Lower lobe of right lung (tissue), 2 donors: ENCODE results near the gene NRXN3. TPM values are rescaled to one million over a fixed set of nuclear protein-coding genes. Genes with fewer than 3 reads are reported as not detected.

Experiments used
- ATAC-seq, 2 donors: fragments of 200-7000 bp; cut with Tn5 transposase; one replicate each; pipeline ENCODE4 v1.9.1; 2020 to 2022; ENCODE audit warnings: mild to moderate bottlenecking in 2 of 2, moderate library complexity in 2 of 2
- DNase-seq: peaks from one replicate; pipeline ENCODE4 v3.0.0-alpha.2; 2020
- H3K27ac ChIP-seq: fragments of 200-600 bp; one replicate; pipeline ENCODE4 v1.8.0; 2022
- H3K27me3 ChIP-seq: fragments of 200-600 bp; one replicate; pipeline ENCODE4 v1.8.0; 2022; ENCODE audit warnings: low read depth
- H3K36me3 ChIP-seq: fragments of 200-600 bp; one replicate; pipeline ENCODE4 v1.8.0; 2022; ENCODE audit warnings: mild to moderate bottlenecking
- H3K4me1 ChIP-seq: fragments of 200-600 bp; one replicate; pipeline ENCODE4 v1.8.0; 2022
- H3K4me3 ChIP-seq: fragments of 200-600 bp; one replicate; pipeline ENCODE4 v1.8.0; 2022; ENCODE audit warnings: mild to moderate bottlenecking
- H3K9me3 ChIP-seq: fragments of 200-600 bp; one replicate; pipeline ENCODE4 v1.8.0; 2022
- CTCF ChIP-seq: fragments of 200-600 bp; IDR thresholded peaks from one replicate; pipeline ENCODE4 v1.8.0; 2022; ENCODE audit warnings: antibody characterized with exemption, mild to moderate bottlenecking
- intact Hi-C: fragments of 100-400 bp; cut with DNase I; formaldehyde crosslinking; loops from one replicate; pipeline ENCODE4 v1.11.0; 2022
- total RNA-seq: library from RNA; stranded (reverse); fragmentation: NEBNext Ultra II Directional; extraction: Animal tissue kit (Norgen Biotek cat#: 25700); gene quantifications from one replicate; pipeline ENCODE4 v1.2.1, GENCODE V29; 2021
- donor health status: DM: no; HTN: yes; CAD: no; lungs with severe emphysema.

The NRXN3 gene
- total RNA-seq, 1 donor from 2014 or later, result 9.0 TPM

- Histone ChIP-seq H3K4me1 (no peaks in the 10 kb centered on the region), H3K36me3 (no peaks in the 10 kb centered on the region), H3K4me3 (no peak overlapping the region), H3K27ac (no peak overlapping the region), H3K9me3 (no peaks in the 10 kb centered on the region), H3K27me3 (no peaks in the 10 kb centered on the region)
- no peak for TF ChIP-seq CTCF
- intact Hi-C loops, result no loop called here
- DNase-seq (no peak), ATAC-seq (no peak)
These were observed 804.5 kb downstream of the NRXN3 start for GRCh38 chr14:78974691-78975090.

DNA sequence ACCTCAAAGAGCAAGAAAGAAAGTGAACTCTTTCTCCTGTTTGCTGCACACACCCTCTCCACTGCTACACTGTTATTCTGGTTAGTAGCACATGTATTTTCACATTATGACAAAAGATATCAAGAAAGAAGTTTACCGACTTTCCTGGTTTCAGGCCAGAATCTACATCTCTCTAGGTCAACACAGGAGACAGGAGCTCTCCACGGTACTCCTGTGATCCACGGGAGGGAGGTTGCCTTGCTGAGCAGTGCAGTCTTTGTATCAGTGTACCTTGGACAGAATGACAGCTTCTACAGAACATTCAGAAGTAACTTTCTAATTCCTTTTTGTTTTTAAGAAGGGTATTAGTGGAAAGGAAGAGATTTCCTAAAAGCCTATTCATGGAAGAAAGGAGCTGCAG is 805.6 kb downstream of the NRXN3 start:
- no peaks in the 10 kb centered on the region for H3K9me3 ChIP-seq
- H3K27ac ChIP-seq, result no peak overlapping the region
- no peaks in the 10 kb centered on the region for H3K4me1 ChIP-seq
- no peak for TF ChIP-seq CTCF
- no peaks in the 10 kb centered on the region for H3K27me3 ChIP-seq
- intact Hi-C loops, result no loop called here
- no peaks in the 10 kb centered on the region for H3K36me3 ChIP-seq
- no peak overlapping the region for H3K4me3 ChIP-seq
- DNase-seq, result no peak
- ATAC-seq, result no peak

DNA sequence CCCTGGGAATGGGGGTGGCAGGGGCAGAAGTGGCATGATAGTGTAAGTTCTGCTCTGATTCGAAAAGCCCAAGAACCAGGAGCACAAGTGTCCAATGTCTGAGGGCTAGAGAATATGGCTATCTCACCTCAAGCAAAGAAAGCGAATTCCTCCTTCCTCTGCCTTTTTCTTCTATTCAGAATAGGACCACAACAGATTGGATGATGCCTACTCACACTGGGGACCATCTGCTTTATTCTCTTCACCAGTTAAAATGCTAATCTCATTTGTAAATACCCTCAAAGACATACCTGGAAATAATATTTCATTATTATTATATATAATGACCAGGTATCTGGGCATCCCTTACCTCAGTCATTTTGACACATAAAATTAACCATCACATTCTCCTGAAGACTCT is 808.7 kb downstream of the NRXN3 start:
- intact Hi-C loops, result no loop called here
- Histone ChIP-seq H3K4me3 (no peak overlapping the region), H3K27me3 (no peaks in the 10 kb centered on the region), H3K9me3 (no peaks in the 10 kb centered on the region), H3K36me3 (no peaks in the 10 kb centered on the region), H3K4me1 (no peaks in the 10 kb centered on the region), H3K27ac (no peak overlapping the region)
- DNase-seq (no peak), ATAC-seq (no peak)
- TF ChIP-seq CTCF, result no peak

DNA sequence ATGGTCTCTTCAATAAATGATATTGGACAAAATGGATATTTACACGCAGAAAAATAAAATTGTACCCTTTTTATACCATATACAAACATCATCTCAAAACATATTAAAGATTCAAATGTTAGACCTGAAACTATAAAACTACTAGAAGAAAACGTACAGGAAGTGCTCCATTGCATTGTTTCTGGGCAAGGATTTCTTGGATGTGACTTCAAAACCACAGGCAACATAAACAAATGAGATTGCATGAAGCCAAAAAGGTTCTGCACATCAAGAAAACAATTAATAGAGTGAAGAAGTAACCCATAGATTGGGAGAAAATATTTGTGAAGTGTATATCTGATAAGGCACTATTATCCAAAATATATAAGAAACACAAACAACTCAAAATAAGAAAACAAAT is 812.4 kb downstream of the NRXN3 start:
- no peaks in the 10 kb centered on the region for H3K27me3 ChIP-seq
- H3K27ac ChIP-seq, result no peak overlapping the region
- DNase-seq, result no peak
- H3K4me1 ChIP-seq, result no peaks in the 10 kb centered on the region
- H3K9me3 ChIP-seq, result no peaks in the 10 kb centered on the region
- no peak for ATAC-seq
- intact Hi-C loops, result no loop called here
- no peak overlapping the region for H3K4me3 ChIP-seq
- no peaks in the 10 kb centered on the region for H3K36me3 ChIP-seq
- TF ChIP-seq CTCF, result no peak

DNA sequence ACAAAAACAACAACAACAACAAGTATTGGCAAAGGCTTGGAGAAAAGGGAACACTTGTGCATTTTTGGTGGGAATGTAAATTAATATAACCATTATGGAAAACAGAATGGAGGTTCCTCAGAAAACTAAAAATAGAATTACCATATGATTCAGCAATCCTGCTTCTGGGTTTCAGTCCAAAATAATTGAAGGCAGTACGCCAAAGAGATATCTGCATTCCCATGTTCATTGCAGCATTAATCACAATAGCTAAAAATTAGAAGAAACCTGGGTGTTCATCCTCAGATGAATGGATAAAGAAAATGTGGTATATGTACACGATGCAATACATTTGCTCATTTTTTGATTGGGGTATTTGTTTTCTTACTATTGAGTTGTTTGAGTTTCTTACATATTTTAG is 813.0 kb downstream of the NRXN3 start:
- Histone ChIP-seq H3K9me3 (no peaks in the 10 kb centered on the region), H3K4me1 (no peaks in the 10 kb centered on the region), H3K27me3 (no peaks in the 10 kb centered on the region), H3K27ac (no peak overlapping the region), H3K36me3 (no peaks in the 10 kb centered on the region), H3K4me3 (no peak overlapping the region)
- DNase-seq (no peak), ATAC-seq (no peak)
- intact Hi-C loops, result no loop called here
- no peak for TF ChIP-seq CTCF
